HAP-1 (cell line): Measurements from ENCODE around the gene RBM41.
"Not testable (repeated sequence)": the region's sequence is repeated elsewhere in the genome, so short reads cannot be mapped to it uniquely, and the experiment has no call there.

Experiments used
- DNase-seq, 2 experiments: peaks; one replicate each; pipeline ENCODE4 v3.0.0-alpha.2; 2016 to 2020; ENCODE audit warnings: low spot score in 2 of 2
- H3K27me3 ChIP-seq: fragments of 250-450 bp; sonication (Bioruptor Pico); 2 replicates; pipeline ENCODE4 v1.5.1; 2020; ENCODE audit warnings: low read depth, mild to moderate bottlenecking, moderate library complexity
- H3K36me3 ChIP-seq: fragments of 250-450 bp; sonication (Bioruptor Pico); replicated peaks from 2 replicates; pipeline ENCODE4 v1.5.1; 2020; ENCODE audit warnings: mild to moderate bottlenecking
- H3K4me1 ChIP-seq: fragments of 250-450 bp; sonication (Bioruptor Pico); 2 replicates; pipeline ENCODE4 v1.5.1; 2020; ENCODE audit warnings: mild to moderate bottlenecking
- H3K4me3 ChIP-seq: fragments of 250-450 bp; sonication (Bioruptor Pico); 2 replicates; pipeline ENCODE4 v1.5.1; 2020; ENCODE audit warnings: mild to moderate bottlenecking, moderate library complexity
- H3K9me3 ChIP-seq: fragments of 250-450 bp; sonication (Bioruptor Pico); 2 replicates; pipeline ENCODE4 v1.5.1; 2020; ENCODE audit warnings: mild to moderate bottlenecking, moderate library complexity
- in situ Hi-C: fragments of 300-500 bp; cut with MboI; formaldehyde crosslinking; loops from 3 replicates; pipeline ENCODE4 v1.14.3; 2020; ENCODE audit warnings: low sequenced_read_pairs, inconsistent platforms, mixed read lengths

The RBM41 gene

GRCh38 chrX:107117993-107118321 is 665 bp downstream of the RBM41 start:
- Histone ChIP-seq H3K4me3 (peak overlapping the region; percentile 67), H3K36me3 (peaks cover 38% of the 10 kb centered on the region), H3K4me1 (peaks cover 6% of the 10 kb centered on the region; the same call in 1 of the 2 replicates), H3K9me3 (no peaks in the 10 kb centered on the region), H3K27me3 (no peaks in the 10 kb centered on the region)
- DNase-seq: peak in 1 of 2 experiments; percentile 6
- in situ Hi-C loops: no loop called here

GRCh38 chrX:107107459-107107858 is 11.2 kb downstream of the RBM41 start:
- Histone ChIP-seq H3K9me3 (no peaks in the 10 kb centered on the region; the same call in 1 of the 2 replicates), H3K4me3 (no peak overlapping the region), H3K27me3 (no peaks in the 10 kb centered on the region), H3K4me1 (peaks cover 16% of the 10 kb centered on the region), H3K36me3 (peaks cover 39% of the 10 kb centered on the region)
- DNase-seq: no peak
- in situ Hi-C loops: no loop called here

- no peak overlapping the region for H3K4me3 ChIP-seq
- DNase-seq: no peak
- no peaks in the 10 kb centered on the region; the same call in 1 of the 2 replicates for H3K9me3 ChIP-seq
- no peaks in the 10 kb centered on the region for H3K27me3 ChIP-seq
- peaks cover 3% of the 10 kb centered on the region for H3K4me1 ChIP-seq
- in situ Hi-C loops: no loop called here
- H3K36me3 ChIP-seq: peaks cover 27% of the 10 kb centered on the region
Measured at GRCh38 chrX:107102980-107103379, 15.6 kb downstream of the RBM41 start.

- in situ Hi-C loops: no loop called here
- Histone ChIP-seq H3K4me1 (no peaks in the 10 kb centered on the region), H3K4me3 (no peak overlapping the region), H3K36me3 (no peaks in the 10 kb centered on the region), H3K9me3 (no peaks in the 10 kb centered on the region), H3K27me3 (no peaks in the 10 kb centered on the region)
- no peak for DNase-seq
Measured at GRCh38 chrX:107076158-107076557, 42.5 kb downstream of the RBM41 start.

- H3K9me3 ChIP-seq, H3K4me3 ChIP-seq, H3K27me3 ChIP-seq, in situ Hi-C loops, DNase-seq, H3K36me3 ChIP-seq, H3K4me1 ChIP-seq: not testable (repeated sequence)
Measured at GRCh38 chrX:107057731-107058130, 60.9 kb downstream of the RBM41 start.

- in situ Hi-C loops: no loop called here
- Histone ChIP-seq H3K36me3 (no peaks in the 10 kb centered on the region), H3K27me3 (no peaks in the 10 kb centered on the region), H3K4me1 (no peaks in the 10 kb centered on the region), H3K4me3 (no peak overlapping the region), H3K9me3 (no peaks in the 10 kb centered on the region)
- DNase-seq: no peak
Measured at GRCh38 chrX:107054978-107055377, 63.6 kb downstream of the RBM41 start.

- no peaks in the 10 kb centered on the region for H3K27me3 ChIP-seq
- H3K9me3 ChIP-seq: no peaks in the 10 kb centered on the region
- H3K36me3 ChIP-seq: no peaks in the 10 kb centered on the region
- DNase-seq: no peak
- no peak overlapping the region for H3K4me3 ChIP-seq
- no peaks in the 10 kb centered on the region for H3K4me1 ChIP-seq
- in situ Hi-C loops: no loop called here
Measured at GRCh38 chrX:107050195-107050709, 68.4 kb downstream of the RBM41 start.

- Histone ChIP-seq H3K27me3 (peaks cover 7% of the 10 kb centered on the region; the same call in 1 of the 2 replicates), H3K36me3 (no peaks in the 10 kb centered on the region), H3K9me3 (no peaks in the 10 kb centered on the region), H3K4me3 (no peak overlapping the region), H3K4me1 (no peaks in the 10 kb centered on the region)
- in situ Hi-C loops: no loop called here
- no peak for DNase-seq
Measured at GRCh38 chrX:107047622-107048021, 71.0 kb downstream of the RBM41 start.

- Histone ChIP-seq H3K9me3 (no peaks in the 10 kb centered on the region), H3K4me1 (no peaks in the 10 kb centered on the region), H3K27me3 (peaks cover 2% of the 10 kb centered on the region; the same call in 1 of the 2 replicates), H3K4me3 (no peak overlapping the region), H3K36me3 (no peaks in the 10 kb centered on the region)
- in situ Hi-C loops: no loop called here
- no peak for DNase-seq
Measured at GRCh38 chrX:107029752-107030151, 88.9 kb downstream of the RBM41 start.

- Histone ChIP-seq H3K4me1 (no peaks in the 10 kb centered on the region), H3K4me3 (no peak overlapping the region), H3K9me3 (no peaks in the 10 kb centered on the region), H3K27me3 (no peaks in the 10 kb centered on the region), H3K36me3 (no peaks in the 10 kb centered on the region)
- DNase-seq: peak; percentile 33 to 51
- in situ Hi-C loops: no loop called here
Measured at GRCh38 chrX:107025545-107025944, 93.1 kb downstream of the RBM41 start.

GRCh38 chrX:107014936-107015335 is 103.7 kb downstream of the RBM41 start:
- Histone ChIP-seq H3K9me3 (no peaks in the 10 kb centered on the region), H3K36me3 (no peaks in the 10 kb centered on the region), H3K4me3 (no peak overlapping the region), H3K27me3 (no peaks in the 10 kb centered on the region), H3K4me1 (no peaks in the 10 kb centered on the region)
- DNase-seq: no peak
- in situ Hi-C loops: loop anchor here (25.0 kb wide), 1 partner anchor 422 kb away; the partner anchor contains the start of gene FRMPD3
